Esophagus squamous epithelium (tissue), 4 donors: Measurements from ENCODE around the gene APC.

ENCODE experiments used
- CTCF ChIP-seq, 6 experiments: fragments of 450-650 bp in 4 of 6; fragments of 200-600 bp in 2 of 6; sonication (generic) in 2 of 6; IDR thresholded peaks; one replicate each; pipeline ENCODE4 v1.5.1; 2016 to 2019; ENCODE audit warnings: antibody characterized with exemption in 6 of 6, mild to moderate bottlenecking in 4 of 6, moderate library complexity in 4 of 6
- POLR2A ChIP-seq, 4 donors: fragments of 450-650 bp; IDR thresholded peaks; one replicate each; pipeline ENCODE4 v1.6.1; 2017; ENCODE audit warnings: antibody characterized with exemption in 4 of 4, mild to moderate bottlenecking in 4 of 4, moderate library complexity in 3 of 4

- TF ChIP-seq CTCF (IDR thresholded peaks at IDR 0.05) (no peak), POLR2A (IDR thresholded peaks at IDR 0.05) (no peak)
Observed at GRCh38 chr5:112870966-112871365, 133.3 kb downstream of the APC start.
